Nephron (organoid): Measurements from ENCODE around the gene CLDN6.

Experiments
- H3K27ac Mint-ChIP-seq, 3 experiments: 2 replicates each; pipeline ENCODE4 v1.8.0; 2020; ENCODE audit warnings: mixed read lengths in 3 of 3, mild to moderate bottlenecking in 2 of 3, moderate library complexity in 1 of 3
- H3K27me3 Mint-ChIP-seq: 2 replicates; pipeline ENCODE4 v1.8.0; 2021; ENCODE audit warnings: low read depth, mild to moderate bottlenecking, moderate library complexity, mixed read lengths
- H3K36me3 Mint-ChIP-seq: 2 replicates; pipeline ENCODE4 v1.8.0; 2020; ENCODE audit warnings: low read depth, mixed read lengths
- H3K4me1 Mint-ChIP-seq: 2 replicates; pipeline ENCODE4 v1.8.0; 2020; ENCODE audit warnings: mixed read lengths
- H3K4me3 Mint-ChIP-seq, 3 experiments: 2 replicates each; pipeline ENCODE4 v1.8.0; 2020; ENCODE audit warnings: mild to moderate bottlenecking in 3 of 3, mixed read lengths in 3 of 3, moderate library complexity in 2 of 3
- H3K9me3 Mint-ChIP-seq: 2 replicates; pipeline ENCODE4 v1.8.0; 2020; ENCODE audit warnings: mixed read lengths
- CTCF ChIP-seq, 3 experiments: fragments of 200-600 bp; sonication (generic); IDR thresholded peaks; one replicate each; pipeline ENCODE4 v1.5.0; 2021; ENCODE audit warnings: antibody characterized with exemption in 3 of 3; ENCODE audit not compliant: unreplicated experiment in 3 of 3

Gene CLDN6

GRCh38 chr16:3036726-3037315, 18.8 kb upstream of the CLDN6 start, which contains the start of gene BICDL2:
Gene BICDL2 (minus strand): TSS chr16:3036944. CDS start chr16:3035496, 1,448 bp downstream.
- Mint-ChIP-seq H3K27ac (no peak within 1 kb of the TSS), H3K4me3 (peak within 1 kb of the TSS in 1 of 3 experiments; percentile 56), H3K36me3 (no peaks in the 10 kb centered on the region), H3K9me3 (no peaks in the 10 kb centered on the region), H3K27me3 (peaks cover 95% of the 10 kb centered on the region), H3K4me1 (no peaks in the 10 kb centered on the region)
- TF ChIP-seq CTCF (IDR thresholded peaks at IDR 0.05; ENCODE audit: unreplicated experiment in 3 of 3) = no peak

DNA sequence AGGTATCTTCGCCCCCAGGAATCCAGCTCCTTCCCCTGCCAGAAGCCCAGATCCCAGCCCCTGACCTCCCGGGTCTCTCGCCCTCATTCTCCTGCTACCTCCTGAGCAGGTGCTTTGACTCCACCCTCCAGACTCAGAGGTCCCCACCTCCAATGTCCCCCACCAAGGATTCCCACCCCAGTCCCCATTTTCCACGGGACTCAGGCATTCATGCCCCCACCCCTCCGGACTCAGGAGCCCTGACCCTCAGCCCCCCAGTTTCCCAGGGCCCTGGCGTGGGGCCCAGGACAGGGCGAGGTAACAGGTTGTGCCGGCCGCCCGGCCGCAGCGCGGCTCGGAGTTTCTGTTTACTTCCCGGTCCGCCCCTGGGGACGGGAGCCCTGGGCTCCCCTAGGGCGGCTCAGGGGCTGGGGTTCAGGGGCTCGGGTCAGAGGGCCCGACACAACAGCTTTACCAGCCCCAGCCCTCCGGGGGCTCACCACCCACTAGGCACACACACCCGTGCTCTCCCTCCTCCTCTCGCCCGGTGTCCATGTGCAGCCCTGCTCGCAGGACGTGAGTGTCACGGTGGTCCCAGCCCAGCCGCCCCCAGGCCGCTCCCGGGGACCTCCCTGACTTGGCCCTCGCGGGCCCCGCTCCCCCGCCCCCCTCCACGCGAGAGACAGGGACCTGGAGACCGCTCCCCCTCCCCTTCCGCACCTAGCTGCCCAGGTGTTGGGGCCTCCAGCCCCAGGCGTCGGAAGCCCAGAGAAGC, 18.2 kb upstream of the CLDN6 start:
- Mint-ChIP-seq H3K36me3 (no peaks in the 10 kb centered on the region), H3K9me3 (no peaks in the 10 kb centered on the region), H3K27ac (no peak overlapping the region), H3K27me3 (peaks cover 93% of the 10 kb centered on the region), H3K4me3 (peak overlapping the region in 1 of 3 experiments; percentile 56), H3K4me1 (no peaks in the 10 kb centered on the region)
- TF ChIP-seq CTCF (IDR thresholded peaks at IDR 0.05; ENCODE audit: unreplicated experiment in 3 of 3) = no peak

DNA sequence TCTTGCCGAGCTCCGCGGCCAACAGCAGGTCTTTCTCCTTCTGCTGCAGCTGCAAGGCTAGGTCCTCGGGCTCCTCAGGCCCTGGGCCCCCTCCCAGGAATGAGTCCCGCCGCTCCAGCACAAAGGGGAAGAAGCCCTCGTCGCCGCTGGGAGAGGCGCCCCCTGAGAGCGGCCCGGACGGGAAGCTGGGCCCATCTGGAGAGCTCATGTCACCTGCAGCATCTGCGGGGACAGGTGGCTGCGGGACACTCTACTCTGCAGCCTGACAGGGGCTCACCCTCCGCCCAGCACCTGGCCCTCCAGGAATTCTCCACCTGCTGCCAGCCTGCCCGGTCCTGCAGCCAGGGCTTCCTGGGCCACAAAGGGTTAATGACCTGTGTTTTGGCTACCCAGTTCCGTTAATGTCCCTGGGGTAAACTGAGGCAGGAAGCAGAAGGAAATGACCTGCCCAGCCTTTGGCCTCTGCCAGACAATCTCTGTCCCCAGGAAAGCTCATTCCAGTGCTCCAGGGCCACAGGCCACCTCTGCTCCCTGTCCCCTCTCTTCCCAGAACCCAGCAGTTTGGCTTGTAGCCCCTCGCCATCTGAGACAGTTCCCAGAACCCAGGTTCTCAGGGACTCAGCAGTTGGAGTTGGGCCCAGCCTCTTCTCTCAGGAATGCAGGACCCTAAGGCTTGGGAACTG, 17.4 kb upstream of the CLDN6 start:
- H3K27me3 Mint-ChIP-seq = peaks cover 87% of the 10 kb centered on the region
- no peaks in the 10 kb centered on the region for H3K36me3 Mint-ChIP-seq
- H3K27ac Mint-ChIP-seq = no peak overlapping the region
- TF ChIP-seq CTCF (IDR thresholded peaks at IDR 0.05; ENCODE audit: unreplicated experiment in 3 of 3) = no peak
- no peaks in the 10 kb centered on the region for H3K9me3 Mint-ChIP-seq
- peak overlapping the region in 1 of 3 experiments; percentile 56 for H3K4me3 Mint-ChIP-seq
- no peaks in the 10 kb centered on the region for H3K4me1 Mint-ChIP-seq

DNA sequence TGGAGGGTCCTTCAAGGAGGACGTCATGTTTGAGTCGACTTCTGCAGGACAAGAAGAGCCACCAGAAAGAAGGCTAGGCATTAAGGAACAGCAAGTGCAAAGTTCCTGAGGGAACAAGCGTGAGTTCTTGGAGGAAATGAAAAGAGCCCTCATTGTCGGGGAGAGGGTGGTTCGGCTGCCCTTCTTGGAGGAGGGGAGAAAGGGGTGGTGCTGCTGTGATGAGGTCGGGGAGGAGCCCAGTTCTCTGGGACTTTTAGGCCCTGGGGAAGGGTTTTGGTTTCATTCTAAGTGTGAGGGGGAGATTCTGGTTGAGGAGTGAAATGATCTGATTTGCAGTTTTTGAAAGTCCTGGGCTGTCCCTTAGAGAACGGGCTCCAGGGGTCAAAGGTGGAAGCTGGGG, 14.6 kb upstream of the CLDN6 start:
- TF ChIP-seq CTCF (IDR thresholded peaks at IDR 0.05; ENCODE audit: unreplicated experiment in 3 of 3) = no peak
- H3K9me3 Mint-ChIP-seq = no peaks in the 10 kb centered on the region
- no peak overlapping the region for H3K27ac Mint-ChIP-seq
- H3K4me1 Mint-ChIP-seq = peaks cover 4% of the 10 kb centered on the region
- no peak overlapping the region for H3K4me3 Mint-ChIP-seq
- no peaks in the 10 kb centered on the region for H3K36me3 Mint-ChIP-seq
- H3K27me3 Mint-ChIP-seq = peaks cover 65% of the 10 kb centered on the region

- Mint-ChIP-seq H3K27ac (no peak overlapping the region), H3K4me3 (no peak overlapping the region), H3K9me3 (no peaks in the 10 kb centered on the region), H3K27me3 (peaks cover 56% of the 10 kb centered on the region), H3K4me1 (peaks cover 4% of the 10 kb centered on the region), H3K36me3 (peaks cover 9% of the 10 kb centered on the region)
- TF ChIP-seq CTCF (IDR thresholded peaks at IDR 0.05; ENCODE audit: unreplicated experiment in 3 of 3) = no peak
Observed at GRCh38 chr16:3030222-3031212, 12.5 kb upstream of the CLDN6 start.
